Lower leg skin (tissue), 4 donors: Measurements from ENCODE around the gene RGS7. TPM values are rescaled to one million over a fixed set of nuclear protein-coding genes. Genes with fewer than 3 reads are reported as not detected.

Source experiments
- DNase-seq, 2 donors: peaks; one replicate each; pipeline ENCODE4 v3.0.0-alpha.2; 2019; ENCODE audit warnings: low spot score in 2 of 2
- H3K4me3 ChIP-seq: fragments of 200-600 bp; sonication (generic); 2 replicates; pipeline ENCODE4 v1.5.1; 2017; ENCODE audit warnings: mild to moderate bottlenecking, low read depth; ENCODE audit not compliant: poor library complexity, severe bottlenecking
- POLR2A ChIP-seq, 2 donors: fragments of 450-650 bp; IDR thresholded peaks; one replicate each; pipeline ENCODE4 v1.6.1; 2016 to 2017; ENCODE audit warnings: antibody characterized with exemption in 2 of 2, mild to moderate bottlenecking in 1 of 2, moderate library complexity in 1 of 2
- WGBS, 2 donors: methylation state at CpG; one replicate each; pipeline ENCODE4 v1.1.5; 2018; 5-methylcytosine and 5-hydroxymethylcytosine counted together
- intact Hi-C: fragments of 100-400 bp; cut with DNase I; formaldehyde crosslinking; loops from one replicate; pipeline ENCODE4 v1.15.0; 2023; ENCODE audit warnings: low total_unique reads
- total RNA-seq, 4 donors: library from RNA; depleted of rRNA; stranded (reverse); fragments of >200 nt; gene quantifications; one replicate each; pipeline ENCODE4 v1.1.0, GENCODE V29; 2016
- TF ChIP-seq, protein P1 (sequence below), 3 donors: fragments of 450-650 bp; IDR thresholded peaks; one replicate each; pipeline ENCODE4 v1.5.1; 2016; ENCODE audit warnings: antibody characterized with exemption in 3 of 3, mild to moderate bottlenecking in 3 of 3, moderate library complexity in 2 of 3

Gene RGS7
- total RNA-seq, 4 donors from 2014 or later: not detected

DNA sequence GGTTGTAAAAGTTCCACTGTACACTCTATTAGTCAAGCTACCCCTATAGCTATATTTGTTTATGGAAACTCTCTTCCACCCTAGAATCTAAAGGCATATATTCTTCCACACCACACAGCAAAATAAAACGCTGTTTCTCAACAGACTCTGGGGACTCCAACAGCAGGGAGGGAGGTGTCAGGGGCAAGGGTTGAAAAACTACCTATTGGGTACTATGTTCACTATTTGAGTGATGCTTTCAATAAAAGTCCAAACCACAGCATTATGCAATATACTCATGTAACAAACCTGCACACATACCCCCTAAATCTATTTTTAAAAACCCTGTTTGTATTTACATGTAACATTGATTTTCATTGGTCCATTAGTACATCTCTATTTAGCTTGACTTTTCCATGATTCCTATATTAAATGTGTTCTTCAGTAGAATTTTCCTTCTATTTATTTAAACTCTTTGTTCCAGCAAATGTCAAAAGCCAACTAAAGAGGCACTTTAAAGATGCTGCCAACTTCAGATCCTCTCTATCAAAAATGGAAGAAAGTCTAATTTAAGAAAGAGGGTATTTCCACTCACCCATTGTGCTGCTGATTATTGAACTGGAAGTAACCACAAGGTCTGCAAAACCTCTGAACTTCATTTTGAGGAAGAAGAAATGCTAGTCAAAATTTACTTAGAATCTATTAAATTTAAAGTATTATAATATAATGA is 26.2 kb downstream of the RGS7 start:
- intact Hi-C loops: no loop called here
- DNase-seq: no peak
- 72 to 75% methylated on average over 1 of the region's 1 CpG for WGBS, 2 donors
- no peak for TF ChIP-seq POLR2A (IDR thresholded peaks at IDR 0.05)
- TF ChIP-seq, protein P1, sequence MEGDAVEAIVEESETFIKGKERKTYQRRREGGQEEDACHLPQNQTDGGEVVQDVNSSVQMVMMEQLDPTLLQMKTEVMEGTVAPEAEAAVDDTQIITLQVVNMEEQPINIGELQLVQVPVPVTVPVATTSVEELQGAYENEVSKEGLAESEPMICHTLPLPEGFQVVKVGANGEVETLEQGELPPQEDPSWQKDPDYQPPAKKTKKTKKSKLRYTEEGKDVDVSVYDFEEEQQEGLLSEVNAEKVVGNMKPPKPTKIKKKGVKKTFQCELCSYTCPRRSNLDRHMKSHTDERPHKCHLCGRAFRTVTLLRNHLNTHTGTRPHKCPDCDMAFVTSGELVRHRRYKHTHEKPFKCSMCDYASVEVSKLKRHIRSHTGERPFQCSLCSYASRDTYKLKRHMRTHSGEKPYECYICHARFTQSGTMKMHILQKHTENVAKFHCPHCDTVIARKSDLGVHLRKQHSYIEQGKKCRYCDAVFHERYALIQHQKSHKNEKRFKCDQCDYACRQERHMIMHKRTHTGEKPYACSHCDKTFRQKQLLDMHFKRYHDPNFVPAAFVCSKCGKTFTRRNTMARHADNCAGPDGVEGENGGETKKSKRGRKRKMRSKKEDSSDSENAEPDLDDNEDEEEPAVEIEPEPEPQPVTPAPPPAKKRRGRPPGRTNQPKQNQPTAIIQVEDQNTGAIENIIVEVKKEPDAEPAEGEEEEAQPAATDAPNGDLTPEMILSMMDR (IDR thresholded peaks at IDR 0.05): no peak
- H3K4me3 ChIP-seq: no peak overlapping the region

DNA sequence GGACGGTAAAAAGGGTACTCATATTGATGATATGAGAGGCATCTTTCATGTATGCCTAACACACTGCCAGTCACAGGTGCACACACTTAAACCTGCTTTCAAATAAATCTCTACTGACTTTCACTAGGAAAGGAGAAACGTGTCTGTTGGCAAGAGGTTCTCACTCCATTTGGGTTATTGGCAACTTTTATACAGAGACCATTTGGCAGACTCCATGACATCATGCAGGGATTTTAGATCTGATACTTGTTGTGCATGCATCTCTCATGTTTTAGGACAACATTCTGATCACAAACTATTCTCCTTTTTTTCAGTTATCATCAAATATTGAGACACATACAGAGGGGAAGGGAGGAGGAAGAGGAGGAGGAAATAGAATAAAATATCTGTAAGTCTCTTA is 31.5 kb downstream of the RGS7 start:
- no peak for TF ChIP-seq POLR2A (IDR thresholded peaks at IDR 0.05)
- TF ChIP-seq, protein P1 (IDR thresholded peaks at IDR 0.05): no peak
- 64 to 65% methylated on average over 2 of the region's 2 CpGs for WGBS, 2 donors
- no peak for DNase-seq
- intact Hi-C loops: no loop called here
- H3K4me3 ChIP-seq: no peak overlapping the region

DNA sequence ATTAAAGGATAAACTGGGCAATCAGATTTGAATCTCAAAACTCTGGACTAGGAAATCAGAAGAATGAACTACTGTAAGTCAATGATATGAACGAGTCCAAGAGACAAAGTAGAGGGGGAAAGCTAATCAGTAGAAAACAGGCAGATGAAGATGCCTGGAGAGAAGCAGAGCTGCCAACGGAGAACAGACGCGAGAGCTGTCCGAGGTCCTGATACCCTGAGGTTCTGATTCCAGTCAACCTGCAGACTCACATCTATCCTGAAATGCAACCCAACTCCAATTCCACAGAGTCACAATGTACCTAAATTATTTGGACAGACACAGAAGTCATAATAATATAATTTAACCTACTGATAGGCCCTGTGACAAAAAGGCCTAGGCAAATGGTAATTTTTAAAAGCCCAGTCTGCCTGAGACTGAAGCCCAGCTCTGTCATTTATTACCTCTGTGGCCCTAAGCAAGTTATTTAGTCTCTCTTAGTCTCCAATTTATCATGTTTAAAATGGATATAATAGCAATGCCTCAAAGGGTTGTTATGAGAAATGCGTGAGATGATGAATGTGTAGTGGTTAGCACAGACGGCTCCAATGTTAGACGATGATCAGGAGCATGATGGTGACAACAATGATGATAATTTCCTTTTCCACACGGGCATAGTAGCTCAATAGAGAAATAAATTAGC is 33.4 kb downstream of the RGS7 start:
- no peak overlapping the region for H3K4me3 ChIP-seq
- no peak for DNase-seq
- WGBS, 2 donors: 46% methylated on average over 9 of the region's 9 CpGs
- intact Hi-C loops: no loop called here
- no peak for TF ChIP-seq POLR2A (IDR thresholded peaks at IDR 0.05)
- TF ChIP-seq, protein P1 (IDR thresholded peaks at IDR 0.05): no peak

DNA sequence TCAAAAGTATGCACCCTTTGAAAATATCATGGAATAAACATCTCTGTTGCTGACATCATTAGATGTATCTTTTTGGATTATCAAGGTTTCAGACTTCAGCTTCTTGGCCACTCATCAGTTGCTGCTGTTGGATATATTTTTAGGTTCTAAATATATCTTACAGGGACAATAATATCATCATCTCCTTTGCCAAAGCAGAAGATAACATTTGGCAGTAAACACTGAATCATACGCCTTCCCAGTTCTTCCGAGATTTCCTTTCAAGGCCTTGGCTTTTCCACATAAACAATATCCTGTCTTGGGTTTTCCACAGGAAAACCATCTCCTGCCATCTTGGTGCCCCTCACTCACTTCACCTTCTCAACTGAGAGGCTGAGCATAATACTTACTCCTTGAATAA is 39.3 kb downstream of the RGS7 start:
- intact Hi-C loops: no loop called here

DNA sequence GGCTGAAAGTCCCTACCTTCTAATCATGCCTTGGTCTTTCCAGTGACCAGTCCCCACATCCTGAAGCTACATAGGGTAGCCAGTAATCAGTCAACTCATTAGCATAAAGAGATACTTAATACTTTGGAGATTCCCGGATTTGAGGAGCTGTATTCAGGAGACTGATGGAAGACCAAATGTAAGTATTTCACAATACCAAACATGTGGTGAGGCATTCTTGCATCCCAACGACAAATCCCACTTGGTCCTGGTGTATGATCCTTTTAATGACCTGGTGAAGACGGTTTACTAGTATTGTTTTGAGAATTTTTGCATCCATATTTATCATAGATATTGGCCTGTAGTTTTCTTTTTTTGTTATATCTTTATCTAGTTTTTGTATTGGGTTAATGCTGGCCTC is 40.6 kb downstream of the RGS7 start:
- 73 to 74% methylated on average over 3 of the region's 3 CpGs for WGBS, 2 donors
- no peak for DNase-seq
- H3K4me3 ChIP-seq: no peak overlapping the region
- intact Hi-C loops: no loop called here
- no peak for TF ChIP-seq POLR2A (IDR thresholded peaks at IDR 0.05)
- TF ChIP-seq, protein P1 (IDR thresholded peaks at IDR 0.05): no peak

More for the DNA sequence above, 39.3 kb downstream of the RGS7 start:
- TF ChIP-seq, protein P1 (IDR thresholded peaks at IDR 0.05): no peak
- no peak for TF ChIP-seq POLR2A (IDR thresholded peaks at IDR 0.05)
- no peak overlapping the region for H3K4me3 ChIP-seq
- 79 to 91% methylated on average over 2 of the region's 2 CpGs for WGBS, 2 donors
- DNase-seq: no peak
